OCI-LY3 (cell line): ENCODE results near the gene CIB4.
A peak's percentile ranks its signal among the peaks of the same experiment; 100 is the strongest.

Experiments used
- H2AFZ ChIP-seq: fragments of 200-600, 300-600 bp; shearing (Covaris generic); 2 replicates; pipeline ENCODE4 v1.6.0; 2014; ENCODE audit warnings: antibody characterized with exemption, low read depth, low read length
- H3K27ac ChIP-seq: fragments of 200-600, 300-600 bp; sonication (generic); 2 replicates; pipeline ENCODE4 v1.5.1; 2014; ENCODE audit warnings: mild to moderate bottlenecking, low read length, moderate library complexity, mixed read lengths
- H3K27me3 ChIP-seq: fragments of 200-600, 300-600 bp; sonication (generic); 2 replicates; pipeline ENCODE4 v1.6.1; 2014; ENCODE audit warnings: low read depth, low read length, mixed read lengths
- H3K36me3 ChIP-seq: fragments of 200-600, 300-600 bp; sonication (generic); replicated peaks from 2 replicates; pipeline ENCODE3; 2014; ENCODE audit warnings: low read depth, low read length, mixed read lengths
- H3K4me1 ChIP-seq: fragments of 300-600, 200-600 bp; sonication (generic); 2 replicates; pipeline ENCODE4 v1.6.1; 2014; ENCODE audit warnings: low read length, mixed read lengths
- H3K4me2 ChIP-seq: fragments of 200-600, 300-600 bp; sonication (generic); 2 replicates; pipeline ENCODE4 v1.6.1; 2014; ENCODE audit warnings: low read length, mixed read lengths
- H3K4me3 ChIP-seq: fragments of 300-600, 200-600 bp; sonication (generic); 2 replicates; pipeline ENCODE4 v1.5.1; 2014; ENCODE audit warnings: antibody characterized with exemption, mild to moderate bottlenecking, low read length, moderate library complexity
- H3K79me2 ChIP-seq: fragments of 300-600, 200-600 bp; shearing (Covaris generic); 2 replicates; pipeline ENCODE4 v1.6.1; 2014; ENCODE audit warnings: mild to moderate bottlenecking, low read length, mixed read lengths
- H3K9ac ChIP-seq: fragments of 300-600, 200-600 bp; shearing (Covaris generic); 2 replicates; pipeline ENCODE4 v1.6.0; 2014; ENCODE audit warnings: mild to moderate bottlenecking, low read length, moderate library complexity
- H3K9me3 ChIP-seq: fragments of 200-600, 300-600 bp; shearing (Covaris generic); 2 replicates; pipeline ENCODE4 v1.6.1; 2014; ENCODE audit warnings: low read length, mixed read lengths; ENCODE audit not compliant: insufficient read depth
- H4K20me1 ChIP-seq: fragments of 200-600, 300-600 bp; sonication (generic); 2 replicates; pipeline ENCODE4 v1.6.1; 2016; ENCODE audit warnings: low read length, mixed read lengths; ENCODE audit not compliant: insufficient read depth
- EZH2phosphoT487 ChIP-seq: fragments of 200-600 bp; shearing (Covaris generic); IDR thresholded peaks from 2 replicates; pipeline ENCODE4 v1.6.1; 2018; ENCODE audit warnings: antibody characterized with exemption, mixed run types, low read depth
- TF ChIP-seq, protein P1 (sequence below): fragments of 200-600, 300-600 bp; sonication (generic); IDR thresholded peaks from 2 replicates; pipeline ENCODE4 v1.5.1; 2014; ENCODE audit warnings: antibody characterized with exemption, low read length, low read depth

CIB4 gene

DNA sequence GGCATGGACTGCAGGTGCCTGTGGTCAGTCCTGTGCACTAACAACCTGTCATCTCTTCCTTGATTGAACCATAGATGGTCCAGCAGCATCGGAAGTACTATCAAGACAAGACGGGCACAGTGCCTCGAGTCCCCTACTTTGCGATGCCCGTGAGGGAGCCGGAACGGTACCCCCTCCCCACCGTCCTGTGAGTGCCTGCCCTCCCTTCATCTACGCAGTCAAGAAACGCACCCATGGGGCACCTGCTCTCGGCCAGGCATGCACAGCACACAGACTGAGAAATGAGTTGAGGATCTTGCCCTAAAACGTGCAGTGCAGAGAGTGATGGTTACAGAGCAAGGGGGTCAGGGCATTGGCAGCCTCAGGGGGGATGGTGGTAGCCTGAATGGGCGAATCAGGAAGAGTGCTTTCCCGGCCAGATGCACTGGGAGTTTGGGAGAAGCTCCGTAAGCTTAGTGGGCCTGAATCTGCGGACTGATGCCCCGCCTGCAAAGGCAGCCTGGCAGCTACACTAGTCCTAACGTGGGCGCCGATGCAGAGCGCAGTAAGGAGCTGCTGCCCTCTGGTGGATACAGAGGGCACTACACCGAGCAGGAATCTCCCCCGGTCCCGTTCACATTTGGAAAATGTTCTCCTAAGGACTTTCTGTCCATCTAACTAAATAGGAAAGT is 63.6 kb downstream of the CIB4 start:
- no peaks in the 10 kb centered on the region for H3K9me3 ChIP-seq
- no peaks in the 10 kb centered on the region for H3K4me1 ChIP-seq
- peak overlapping the region; percentile 45 for H3K4me2 ChIP-seq
- no peak overlapping the region for H3K27ac ChIP-seq
- H3K36me3 ChIP-seq: no peaks in the 10 kb centered on the region
- TF ChIP-seq, protein P1, sequence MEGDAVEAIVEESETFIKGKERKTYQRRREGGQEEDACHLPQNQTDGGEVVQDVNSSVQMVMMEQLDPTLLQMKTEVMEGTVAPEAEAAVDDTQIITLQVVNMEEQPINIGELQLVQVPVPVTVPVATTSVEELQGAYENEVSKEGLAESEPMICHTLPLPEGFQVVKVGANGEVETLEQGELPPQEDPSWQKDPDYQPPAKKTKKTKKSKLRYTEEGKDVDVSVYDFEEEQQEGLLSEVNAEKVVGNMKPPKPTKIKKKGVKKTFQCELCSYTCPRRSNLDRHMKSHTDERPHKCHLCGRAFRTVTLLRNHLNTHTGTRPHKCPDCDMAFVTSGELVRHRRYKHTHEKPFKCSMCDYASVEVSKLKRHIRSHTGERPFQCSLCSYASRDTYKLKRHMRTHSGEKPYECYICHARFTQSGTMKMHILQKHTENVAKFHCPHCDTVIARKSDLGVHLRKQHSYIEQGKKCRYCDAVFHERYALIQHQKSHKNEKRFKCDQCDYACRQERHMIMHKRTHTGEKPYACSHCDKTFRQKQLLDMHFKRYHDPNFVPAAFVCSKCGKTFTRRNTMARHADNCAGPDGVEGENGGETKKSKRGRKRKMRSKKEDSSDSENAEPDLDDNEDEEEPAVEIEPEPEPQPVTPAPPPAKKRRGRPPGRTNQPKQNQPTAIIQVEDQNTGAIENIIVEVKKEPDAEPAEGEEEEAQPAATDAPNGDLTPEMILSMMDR: peak; percentile 91
- no peak for TF ChIP-seq EZH2phosphoT487
- no peak overlapping the region for H2AFZ ChIP-seq
- H3K79me2 ChIP-seq: no peaks in the 10 kb centered on the region
- no peak overlapping the region for H3K9ac ChIP-seq
- H3K4me3 ChIP-seq: no peak overlapping the region; the same call in 1 of the 2 replicates
- H4K20me1 ChIP-seq: no peaks in the 10 kb centered on the region
- H3K27me3 ChIP-seq: peaks cover 65% of the 10 kb centered on the region

DNA sequence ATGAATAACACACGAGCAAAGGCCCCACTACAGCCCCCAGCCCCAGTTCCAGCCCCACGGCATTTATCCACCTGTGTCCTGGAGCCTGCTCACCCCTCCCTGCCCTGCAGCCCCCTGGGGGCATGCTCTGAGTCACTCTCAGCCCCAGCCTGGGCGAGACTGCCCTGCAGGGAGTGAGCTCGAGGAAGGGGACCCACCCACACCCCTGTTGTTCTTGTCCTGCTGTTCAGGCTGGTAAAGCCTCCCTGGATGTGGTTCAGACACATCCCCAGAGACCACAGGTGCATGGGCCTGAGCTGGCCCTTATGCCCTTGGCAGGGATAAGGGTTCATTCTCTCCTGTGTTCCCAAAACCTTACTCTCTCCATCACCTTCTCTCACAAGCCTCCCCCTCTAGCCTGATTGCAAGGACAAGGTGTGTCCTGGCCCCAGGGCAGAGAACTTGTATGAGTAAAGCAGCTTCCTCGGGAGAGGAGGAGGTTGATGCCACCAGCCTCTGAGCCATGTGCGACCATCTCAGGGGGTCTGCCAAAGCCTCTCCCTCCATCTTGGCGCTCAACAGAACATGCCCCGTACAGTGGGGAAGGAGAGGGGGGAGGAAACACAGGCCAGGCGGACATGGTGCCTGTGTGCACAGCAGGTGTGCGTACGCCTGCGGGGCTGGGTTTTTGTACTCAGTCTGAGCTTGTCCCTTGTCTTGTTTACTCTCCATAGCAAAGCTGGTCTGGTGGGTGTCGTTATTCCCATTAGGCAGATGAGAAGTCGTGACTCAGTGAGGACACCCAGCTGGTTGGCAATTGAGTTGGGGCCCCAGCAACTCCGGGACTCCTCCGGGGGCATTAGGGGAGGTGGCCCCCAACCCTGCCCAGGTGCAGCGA is 64.4 kb downstream of the CIB4 start:
- Histone ChIP-seq H3K79me2 (no peaks in the 10 kb centered on the region), H4K20me1 (no peaks in the 10 kb centered on the region), H3K36me3 (no peaks in the 10 kb centered on the region), H3K9me3 (no peaks in the 10 kb centered on the region), H3K27me3 (peaks cover 66% of the 10 kb centered on the region), H2AFZ (no peak overlapping the region), H3K27ac (no peak overlapping the region), H3K4me1 (no peaks in the 10 kb centered on the region), H3K9ac (no peak overlapping the region), H3K4me3 (no peak overlapping the region), H3K4me2 (no peak overlapping the region)
- TF ChIP-seq, protein P1: no peak
- no peak for TF ChIP-seq EZH2phosphoT487

DNA sequence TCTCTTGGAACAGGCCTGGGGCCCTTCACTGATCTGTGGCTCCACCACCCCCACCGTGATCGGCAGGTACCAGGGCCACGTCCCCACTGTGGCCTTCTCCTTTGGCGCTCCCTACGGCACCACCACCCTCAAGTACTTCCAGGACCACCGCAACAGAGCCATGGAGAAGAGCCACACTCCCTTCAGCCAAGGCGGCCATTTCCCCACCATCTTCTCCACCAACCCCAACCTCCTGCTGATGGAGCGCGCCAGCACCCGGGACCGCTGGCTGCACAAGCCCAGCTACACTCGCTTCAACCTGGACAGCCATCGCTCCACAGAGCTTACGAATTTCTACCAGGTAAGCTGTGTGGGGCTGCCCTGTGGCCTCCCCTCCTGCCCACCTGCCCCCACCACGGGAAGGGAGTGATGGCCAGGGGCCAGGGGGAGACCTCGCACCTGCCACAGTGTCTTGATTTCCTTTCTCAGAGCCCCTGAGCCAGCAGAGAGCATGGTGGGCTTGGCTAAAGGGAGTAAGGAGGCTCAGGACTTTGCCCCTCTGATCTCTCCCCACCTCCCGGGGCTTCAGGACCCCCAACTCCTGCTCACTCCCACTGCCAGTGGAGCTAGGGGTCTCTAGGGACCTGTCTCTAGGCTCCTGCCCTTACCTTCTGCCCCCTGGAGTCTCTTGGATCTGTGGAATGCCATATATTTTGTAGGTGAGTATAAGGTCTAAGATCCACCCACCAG is 65.2 kb downstream of the CIB4 start:
- Histone ChIP-seq H3K79me2 (no peaks in the 10 kb centered on the region), H3K27me3 (peaks cover 67% of the 10 kb centered on the region), H3K9ac (no peak overlapping the region), H3K36me3 (no peaks in the 10 kb centered on the region), H3K4me2 (no peak overlapping the region), H2AFZ (no peak overlapping the region), H3K27ac (no peak overlapping the region), H3K4me3 (no peak overlapping the region), H4K20me1 (no peaks in the 10 kb centered on the region), H3K4me1 (no peaks in the 10 kb centered on the region), H3K9me3 (no peaks in the 10 kb centered on the region)
- TF ChIP-seq, protein P1: no peak
- no peak for TF ChIP-seq EZH2phosphoT487
